ENCODE measurements around the gene STATH. TPM values are rescaled to one million over a fixed set of nuclear protein-coding genes. Genes with fewer than 3 reads are reported as not detected.

STATH gene
- not detected for total RNA-seq

GRCh38 chr4:69995526-69996016 is at the start of gene STATH:
TSS of gene STATH (plus strand) at chr4:69995966. CDS start at chr4:69998438, 2,472 bp downstream.
- no peak for ATAC-seq
- H3K27me3 ChIP-seq, result no peaks in the 10 kb centered on the region
- TF ChIP-seq POLR2A (IDR thresholded peaks at IDR 0.05) (no peak), CTCF (IDR thresholded peaks at IDR 0.05 in 4 of 5, conservative IDR thresholded peaks at IDR 0.05 in 1 of 5) (no peak)
- in situ Hi-C loops (cut with MboI; ENCODE audit: low sequenced_read_pairs in 4 of 4) (no loop called here), intact Hi-C loops (cut with DNase I; ENCODE audit: low total_unique reads) (no loop called here)
- no peaks in the 10 kb centered on the region for H3K36me3 ChIP-seq
- no peaks in the 10 kb centered on the region for H3K4me1 ChIP-seq
- H3K9me3 ChIP-seq, result no peaks in the 10 kb centered on the region
- DNase-seq, result no peak
- H3K4me3 ChIP-seq, result no peak within 1 kb of the TSS
- H3K27ac ChIP-seq, result no peak within 1 kb of the TSS

DNA sequence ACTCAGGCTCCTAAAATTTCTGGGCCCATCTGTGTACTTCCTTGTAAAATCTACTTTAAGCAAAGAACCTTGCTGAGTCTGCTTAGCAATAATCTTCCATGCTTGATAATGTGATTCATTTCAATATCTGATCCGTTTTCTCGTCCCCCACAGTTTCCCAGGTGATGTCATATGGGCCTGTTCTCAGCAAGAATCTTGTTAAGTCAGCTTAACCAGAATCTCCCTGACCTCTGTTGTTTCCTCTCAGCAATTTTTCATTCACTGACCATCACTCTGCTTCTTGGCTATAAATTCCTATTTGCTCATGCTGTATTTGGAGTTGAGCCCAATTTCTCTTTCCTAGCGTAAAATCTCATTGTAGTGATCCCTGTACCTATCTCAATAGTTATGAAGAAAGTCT is 44.2 kb upstream of the STATH start:
- no peaks in the 10 kb centered on the region for H3K36me3 ChIP-seq
- in situ Hi-C loops (cut with MboI; ENCODE audit: low sequenced_read_pairs in 4 of 4) (no loop called here), intact Hi-C loops (cut with DNase I; ENCODE audit: low total_unique reads) (no loop called here)
- no peak overlapping the region for H3K27ac ChIP-seq
- no peak for DNase-seq
- H3K4me1 ChIP-seq, result no peaks in the 10 kb centered on the region
- no peak for TF ChIP-seq POLR2A (IDR thresholded peaks at IDR 0.05)
- TF ChIP-seq CTCF (IDR thresholded peaks at IDR 0.05 in 4 of 5, conservative IDR thresholded peaks at IDR 0.05 in 1 of 5), result no peak
- H3K9me3 ChIP-seq, result no peaks in the 10 kb centered on the region
- no peaks in the 10 kb centered on the region for H3K27me3 ChIP-seq
- no peak overlapping the region for H3K4me3 ChIP-seq
- no peak for ATAC-seq

GRCh38 chr4:69957209-69957608 is 38.6 kb upstream of the STATH start:
- H3K4me3 ChIP-seq, result no peak overlapping the region
- no peak overlapping the region for H3K27ac ChIP-seq
- no peaks in the 10 kb centered on the region for H3K36me3 ChIP-seq
- in situ Hi-C loops (cut with MboI; ENCODE audit: low sequenced_read_pairs in 4 of 4), result no loop called here
- TF ChIP-seq CTCF (IDR thresholded peaks at IDR 0.05 in 4 of 5, conservative IDR thresholded peaks at IDR 0.05 in 1 of 5) (no peak), POLR2A (IDR thresholded peaks at IDR 0.05) (no peak)
- no peaks in the 10 kb centered on the region for H3K9me3 ChIP-seq
- no peaks in the 10 kb centered on the region for H3K4me1 ChIP-seq
- no peaks in the 10 kb centered on the region for H3K27me3 ChIP-seq
- intact Hi-C loops (cut with DNase I; ENCODE audit: low total_unique reads), result no loop called here
- DNase-seq (no peak), ATAC-seq (no peak)

DNA sequence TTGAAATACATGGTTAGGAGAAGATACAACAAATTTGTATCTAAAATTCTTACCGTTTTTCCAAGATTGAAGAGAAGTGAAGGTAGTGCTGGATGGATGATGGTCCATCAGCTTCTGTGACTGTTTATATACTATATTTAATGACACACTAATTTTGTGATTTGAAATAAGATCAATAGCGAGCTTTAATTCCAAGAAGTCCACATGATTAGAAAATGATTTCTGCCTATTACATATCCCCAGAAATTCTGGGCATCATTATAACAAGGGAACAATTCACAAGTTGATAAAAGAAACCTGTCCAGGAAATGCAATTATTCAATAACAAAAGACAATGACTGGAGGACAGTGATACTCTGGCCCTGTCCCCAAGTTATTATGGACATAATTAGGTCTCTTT is 30.1 kb upstream of the STATH start, which contains the start of gene CSN2:
Gene CSN2, minus strand, starts transcription at position 101 of the 400 bp plus-strand sequence. CDS start 4,733 bp downstream, outside the sequence.
- DNase-seq, result no peak
- H3K36me3 ChIP-seq, result no peaks in the 10 kb centered on the region
- no peak for ATAC-seq
- H3K4me1 ChIP-seq, result no peaks in the 10 kb centered on the region
- in situ Hi-C loops (cut with MboI; ENCODE audit: low sequenced_read_pairs in 4 of 4) (no loop called here), intact Hi-C loops (cut with DNase I; ENCODE audit: low total_unique reads) (no loop called here)
- no peak within 1 kb of the TSS for H3K27ac ChIP-seq
- H3K4me3 ChIP-seq, result no peak within 1 kb of the TSS
- H3K27me3 ChIP-seq, result no peaks in the 10 kb centered on the region
- no peaks in the 10 kb centered on the region for H3K9me3 ChIP-seq
- TF ChIP-seq POLR2A (IDR thresholded peaks at IDR 0.05) (no peak), CTCF (IDR thresholded peaks at IDR 0.05 in 4 of 5, conservative IDR thresholded peaks at IDR 0.05 in 1 of 5) (no peak)

DNA sequence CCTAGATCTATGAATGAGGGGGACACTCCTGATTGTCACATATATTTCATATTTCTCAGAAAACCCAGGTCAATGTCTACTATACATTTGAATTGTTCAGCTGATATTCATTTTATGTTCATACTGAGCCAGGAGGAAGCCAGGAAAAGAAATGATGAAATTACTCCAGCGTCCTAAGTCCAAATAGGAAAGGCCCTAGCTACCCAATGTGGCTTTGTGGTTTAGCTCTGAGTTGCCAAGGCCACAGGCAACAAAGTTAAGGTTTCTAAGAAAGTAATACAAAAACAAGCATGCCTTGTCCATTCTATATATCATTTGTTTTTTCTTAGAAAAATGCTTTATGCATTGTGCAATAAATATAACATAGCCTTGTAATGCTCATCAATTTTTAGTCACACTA is 25.7 kb upstream of the STATH start:
- Histone ChIP-seq H3K27me3 (no peaks in the 10 kb centered on the region), H3K9me3 (no peaks in the 10 kb centered on the region), H3K36me3 (no peaks in the 10 kb centered on the region), H3K4me3 (no peak overlapping the region), H3K4me1 (no peaks in the 10 kb centered on the region), H3K27ac (no peak overlapping the region)
- ATAC-seq, result no peak
- DNase-seq, result no peak
- in situ Hi-C loops (cut with MboI; ENCODE audit: low sequenced_read_pairs in 4 of 4) (no loop called here), intact Hi-C loops (cut with DNase I; ENCODE audit: low total_unique reads) (no loop called here)
- TF ChIP-seq POLR2A (IDR thresholded peaks at IDR 0.05) (no peak), CTCF (IDR thresholded peaks at IDR 0.05 in 4 of 5, conservative IDR thresholded peaks at IDR 0.05 in 1 of 5) (no peak)

Data from gastrocnemius medialis (tissue), 4 donors.